Panc1 (cell line): ENCODE data around the gene CDK18. TPM values are rescaled to one million over a fixed set of nuclear protein-coding genes. Genes with fewer than 3 reads are reported as not detected.

Experiments used
- ATAC-seq: fragments of 200-7000 bp; cut with Tn5 transposase; 2 replicates; pipeline ENCODE4 v1.9.1; 2020; ENCODE audit warnings: mild to moderate bottlenecking, moderate library complexity
- BruUV-seq: library from RNA; stranded (reverse); fragments of 400-500 nt; replicated peaks from 2 replicates; lab custom pipeline; 2021; lab: Mats Ljungman, UMichigan
- CTCF ChIA-PET: fragments of 300-600 bp; sonication (Branson Sonifier 250); formaldehyde crosslinking; loops from one replicate; lab custom pipeline; 2022; ENCODE audit warnings: antibody characterized with exemption; lab: Charles Lee
- POLR2A ChIA-PET: fragments of 300-600 bp; sonication (Branson Sonifier 250); formaldehyde crosslinking; loops from one replicate; lab custom pipeline; 2022; ENCODE audit warnings: antibody characterized with exemption; lab: Charles Lee
- DNase-seq: peaks from one replicate; pipeline ENCODE4 v3.0.0-alpha.2; 2010; ENCODE audit warnings: low read depth, low spot score
- H3K27ac ChIP-seq: 2 replicates; pipeline ENCODE4 v1.5.1; 2011; ENCODE audit warnings: mild to moderate bottlenecking, low read length, inconsistent platforms
- H3K27me3 ChIP-seq: fragments of 200-500 bp; sonication (Bioruptor generic); 2 replicates; pipeline ENCODE4 v1.6.0; 2014; ENCODE audit warnings: low read length, inconsistent platforms; ENCODE audit not compliant: control insufficient read depth, insufficient read depth
- H3K36me3 ChIP-seq: fragments of 200-500 bp; sonication (Bioruptor generic); 2 replicates; pipeline ENCODE4 v1.5.1; 2014; ENCODE audit warnings: inconsistent platforms, mild to moderate bottlenecking, low read length, moderate library complexity; ENCODE audit not compliant: control insufficient read depth, insufficient read depth
- H3K4me1 ChIP-seq: 2 replicates; pipeline ENCODE4 v1.5.1; 2011; ENCODE audit warnings: inconsistent platforms, mild to moderate bottlenecking, low read length, moderate library complexity; ENCODE audit not compliant: control insufficient read depth, insufficient read depth
- H3K4me3 ChIP-seq, 2 experiments: 2 replicates each; pipeline ENCODE4 v1.5.1; 2011 to 2012; ENCODE audit warnings: low read depth in 2 of 2, low read length in 2 of 2, mild to moderate bottlenecking in 2 of 2, inconsistent platforms in 1 of 2, moderate library complexity in 1 of 2
- H3K9me3 ChIP-seq: fragments of 200-500 bp; sonication (Bioruptor generic); 2 replicates; pipeline ENCODE4 v1.5.1; 2014; ENCODE audit warnings: low read depth, mild to moderate bottlenecking, inconsistent platforms, low read length, moderate library complexity; ENCODE audit not compliant: control insufficient read depth, insufficient read depth
- CTCF ChIP-seq: fragments of 450-650 bp; IDR thresholded peaks from 2 replicates; pipeline ENCODE4 v1.5.1; 2017; ENCODE audit warnings: mild to moderate bottlenecking
- POLR2AphosphoS5 ChIP-seq: IDR thresholded peaks from 2 replicates; pipeline ENCODE4 v1.6.1; 2012; ENCODE audit warnings: mild to moderate bottlenecking, low read depth, low read length, moderate library complexity
- REST ChIP-seq, 2 experiments: IDR thresholded peaks; 2 replicates each; pipeline ENCODE4 v1.6.1; 2011 to 2012; ENCODE audit warnings: low read depth in 2 of 2, control low read depth in 1 of 2, low read length in 1 of 2, mild to moderate bottlenecking in 1 of 2, moderate library complexity in 1 of 2; ENCODE audit not compliant: insufficient read depth in 1 of 2
- SIN3A ChIP-seq: IDR thresholded peaks from 2 replicates; pipeline ENCODE4 v1.6.1; 2012; ENCODE audit warnings: low read depth, mild to moderate bottlenecking, low read length, moderate library complexity, borderline replicate concordance; ENCODE audit not compliant: insufficient read depth
- TCF7L2 ChIP-seq: IDR thresholded peaks from 2 replicates; pipeline ENCODE4 v1.6.1; 2011; ENCODE audit warnings: mild to moderate bottlenecking, low read depth, low read length, inconsistent platforms
- in situ Hi-C: cut with HindIII; loops from 2 replicates; pipeline ENCODE4 v1.10.0; 2016; ENCODE audit warnings: low sequenced_read_pairs, low pct_unique_long_range_greater_than_20kb
- intact Hi-C: fragments of 100-400 bp; cut with micrococcal nuclease; formaldehyde crosslinking; loops from one replicate; pipeline ENCODE4 v1.10.0; 2022; ENCODE audit not compliant: unreplicated experiment
- total RNA-seq: library from RNA; stranded (reverse); gene quantifications from one replicate; pipeline ENCODE4 v1.2.1, GENCODE V29; 2021; ENCODE audit not compliant: unreplicated experiment

CDK18 gene
- total RNA-seq, 1 experiment from 2014 or later, result 7.0 TPM

- POLR2A ChIA-PET, result no interaction called here
- TF ChIP-seq TCF7L2 (no peak), SIN3A (no peak), CTCF (no peak), POLR2AphosphoS5 (no peak)
- no peak overlapping the region for H3K27ac ChIP-seq
- no peaks in the 10 kb centered on the region for H3K9me3 ChIP-seq
- intact Hi-C loops (no loop called here), in situ Hi-C loops (no loop called here)
- CTCF ChIA-PET, result interaction anchor here (0.6 to 1.6 kb wide), 2 partner anchors 126 to 127 kb away, joined by 3 read pairs; no protein-coding TSS in a partner anchor
- H3K4me3 ChIP-seq, result no peak overlapping the region
- no peak for DNase-seq
- no TSS peak for BruUV-seq
- no peaks in the 10 kb centered on the region for H3K36me3 ChIP-seq
- ATAC-seq, result no peak
- H3K27me3 ChIP-seq, result no peaks in the 10 kb centered on the region
- H3K4me1 ChIP-seq, result peaks cover 11% of the 10 kb centered on the region; the same call in 1 of the 2 replicates
Observed at GRCh38 chr1:205532026-205532898, 27.8 kb downstream of the CDK18 start.

- no peak for TF ChIP-seq TCF7L2
- TF ChIP-seq CTCF, result no peak
- no peak for TF ChIP-seq REST (IDR thresholded peaks at IDR 0.05; ENCODE audit: insufficient read depth in 1 of 2, low read depth in 2 of 2, low read length in 1 of 2)
- no peak for TF ChIP-seq POLR2AphosphoS5
- TF ChIP-seq SIN3A, result no peak
- in situ Hi-C loops, result no loop called here
- ATAC-seq (no peak), DNase-seq (no peak)
- peaks cover 11% of the 10 kb centered on the region; the same call in 1 of the 2 replicates for H3K4me1 ChIP-seq
- H3K9me3 ChIP-seq, result no peaks in the 10 kb centered on the region
- ChIA-PET CTCF (interaction anchor here (1.6 kb wide), 1 partner anchor 126 kb away, joined by 3 read pairs; no protein-coding TSS in a partner anchor), POLR2A (no interaction called here)
- no peak overlapping the region for H3K27ac ChIP-seq
- no TSS peak for BruUV-seq
- H3K4me3 ChIP-seq, result no peak overlapping the region
- no peaks in the 10 kb centered on the region for H3K27me3 ChIP-seq
- intact Hi-C loops, result no loop called here
- no peaks in the 10 kb centered on the region for H3K36me3 ChIP-seq
Observed at GRCh38 chr1:205532996-205533735, 28.7 kb downstream of the CDK18 start.
